Renal cortical epithelial cell (primary cell): ENCODE results near the gene GPR151. TPM values are rescaled to one million over a fixed set of nuclear protein-coding genes. Genes with fewer than 3 reads are reported as not detected.
"Not testable (repeated sequence)": the region's sequence is repeated elsewhere in the genome, so short reads cannot be mapped to it uniquely, and the experiment has no call there.

ENCODE experiments used
- DNase-seq: peaks from one replicate; pipeline ENCODE4 v3.0.0-alpha.2; 2011; ENCODE audit warnings: low read depth
- total RNA-seq: library from RNA; depleted of rRNA; stranded (reverse); fragments of >200 nt; gene quantifications from 2 replicates; pipeline ENCODE4 v1.2.3, GENCODE V29; 2014

Gene GPR151
- total RNA-seq = not detected in 2 replicates

DNA sequence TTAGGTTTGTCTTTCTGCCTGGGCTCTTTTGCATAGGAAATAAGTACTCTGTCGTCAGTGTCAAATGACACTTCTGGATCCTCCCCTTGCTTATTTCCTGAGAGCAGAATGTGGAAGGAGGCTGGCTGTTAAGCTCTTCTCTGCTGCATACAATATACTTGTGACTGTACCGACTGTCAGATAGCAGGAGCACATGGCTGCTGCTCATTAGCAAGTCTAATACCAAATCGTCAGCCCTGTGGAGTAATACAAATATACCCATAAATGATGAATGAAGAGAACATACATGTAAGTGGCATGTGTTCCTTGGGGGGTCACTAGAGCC lies at the start of gene GPR151:
Gene GPR151, minus strand, starts transcription at position 40 of the 325 bp plus-strand sequence. CDS start 77 bp downstream, outside the sequence.
- no peak for DNase-seq

DNA sequence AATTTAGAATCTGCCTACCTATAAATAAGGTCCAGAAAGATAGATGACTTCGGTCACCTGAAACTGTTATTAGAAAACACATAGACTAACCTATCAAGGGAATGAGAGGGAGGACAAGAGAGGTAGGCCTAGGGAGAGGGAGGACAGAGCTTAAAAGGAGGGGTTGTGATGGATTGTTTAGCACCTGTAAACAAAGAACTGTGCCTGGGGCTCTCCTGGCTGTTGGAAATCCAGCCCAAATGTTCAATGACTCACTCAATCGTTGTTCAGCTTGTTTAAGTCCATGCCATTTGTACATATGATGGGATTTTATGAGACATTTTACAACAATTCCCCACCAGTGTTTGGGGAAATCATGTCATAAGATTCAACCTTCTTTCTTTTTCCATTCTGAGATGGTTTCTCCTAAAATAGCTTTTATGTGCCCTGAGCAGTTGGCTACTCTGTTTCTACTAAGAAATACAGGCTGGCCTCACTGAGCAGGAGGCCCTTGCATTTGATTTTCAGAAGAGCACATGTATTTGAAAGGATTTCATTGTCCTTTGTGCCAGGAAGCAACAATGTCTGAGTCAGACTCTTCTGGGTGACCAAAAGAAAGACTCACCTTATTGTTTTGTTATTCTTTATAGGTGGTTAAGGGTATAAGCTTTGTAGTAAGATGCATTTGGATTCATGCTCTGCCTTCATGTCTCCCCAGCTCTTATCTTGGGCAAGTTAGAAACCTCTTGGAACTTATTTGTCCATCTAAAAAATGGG lies 48.2 kb upstream of the GPR151 start:
- DNase-seq = peak; percentile 70

DNA sequence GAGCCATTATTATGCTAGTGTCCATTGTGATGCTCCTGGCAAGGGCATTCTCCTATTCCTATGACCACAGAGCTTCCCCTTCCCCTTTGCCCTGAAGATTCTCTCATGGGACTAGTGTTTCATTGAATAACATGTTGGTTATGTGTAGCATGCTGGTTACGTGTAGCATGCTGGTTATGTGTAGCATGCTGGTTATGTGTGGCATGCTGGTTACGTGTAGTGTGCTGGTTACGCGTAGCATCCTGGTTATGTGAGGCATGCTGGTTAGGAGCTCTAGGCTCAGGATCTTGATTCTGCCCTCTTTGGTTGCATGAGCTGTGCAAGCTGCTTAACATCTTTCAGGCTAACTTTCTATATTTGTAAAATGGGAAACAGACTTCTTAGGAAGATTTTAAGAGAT lies 46.5 kb upstream of the GPR151 start:
- no peak for DNase-seq

DNA sequence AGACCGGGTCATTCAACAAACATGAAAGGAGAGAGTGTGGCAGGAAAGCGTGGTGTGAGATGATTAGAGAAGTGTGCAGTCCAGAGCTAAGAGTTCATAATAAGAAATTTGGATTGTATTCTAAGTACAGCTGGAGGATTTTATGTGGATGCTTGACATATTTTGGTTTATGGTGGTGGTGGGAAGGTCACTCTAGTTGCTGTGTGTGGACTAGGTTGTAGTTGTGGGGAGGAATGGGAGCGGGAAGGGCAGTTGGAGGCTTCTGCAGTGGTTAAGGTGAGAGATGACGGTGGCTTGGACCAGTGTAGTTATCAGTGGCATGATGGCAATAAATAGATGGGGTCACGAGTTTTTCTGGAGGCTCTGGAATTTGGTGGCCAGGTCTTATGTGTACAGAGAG lies 45.7 kb upstream of the GPR151 start:
- no peak for DNase-seq

DNA sequence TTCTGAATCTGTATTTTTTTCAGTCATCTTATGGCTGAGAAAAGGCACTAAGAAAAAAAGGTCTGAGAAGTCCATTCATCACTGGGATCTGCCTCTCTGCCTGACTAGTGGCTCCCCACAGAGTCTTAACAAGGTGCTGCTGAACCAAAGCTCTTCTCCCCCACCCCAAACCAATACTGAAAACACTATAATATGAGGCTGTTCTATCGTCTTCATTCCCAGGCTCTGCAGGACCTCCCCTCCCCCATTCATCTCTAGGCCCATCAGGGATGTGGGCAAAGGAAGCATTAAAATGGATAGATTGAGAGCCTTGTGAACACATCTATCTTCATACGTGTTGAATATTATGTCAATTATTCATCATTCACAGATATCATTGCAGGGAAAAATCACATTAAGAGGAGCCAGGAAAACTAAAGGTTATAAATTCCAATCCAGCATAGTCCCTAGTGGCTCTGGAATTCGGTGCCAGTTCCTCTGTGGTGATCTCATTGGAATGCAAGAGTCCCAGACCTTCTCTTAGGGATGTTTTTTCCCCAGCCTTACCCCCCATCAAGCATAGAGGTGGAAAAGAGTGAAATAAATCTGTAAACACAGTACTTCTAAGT lies 44.3 kb upstream of the GPR151 start:
- DNase-seq = peak; percentile 29

DNA sequence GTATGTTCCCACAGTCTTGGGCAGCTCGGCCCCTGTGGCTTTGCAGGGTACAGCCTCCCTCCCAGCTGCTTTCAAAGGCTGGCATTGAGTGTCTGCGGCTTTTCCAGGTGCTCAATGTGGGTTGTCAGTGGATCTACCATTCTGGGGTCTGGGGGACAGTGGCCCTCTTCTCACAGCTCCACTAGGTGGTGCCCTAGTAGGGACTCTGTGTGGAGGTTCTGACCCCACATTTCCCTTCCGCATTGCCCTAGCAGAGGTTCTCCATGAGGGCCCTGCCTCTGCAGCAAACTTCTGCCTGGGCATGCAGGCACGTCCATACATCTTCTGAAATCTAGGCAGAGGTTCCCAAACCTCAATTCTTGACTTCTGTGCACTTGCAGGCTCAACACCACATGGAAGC lies 40.9 kb upstream of the GPR151 start:
- not testable (repeated sequence) for DNase-seq

DNA sequence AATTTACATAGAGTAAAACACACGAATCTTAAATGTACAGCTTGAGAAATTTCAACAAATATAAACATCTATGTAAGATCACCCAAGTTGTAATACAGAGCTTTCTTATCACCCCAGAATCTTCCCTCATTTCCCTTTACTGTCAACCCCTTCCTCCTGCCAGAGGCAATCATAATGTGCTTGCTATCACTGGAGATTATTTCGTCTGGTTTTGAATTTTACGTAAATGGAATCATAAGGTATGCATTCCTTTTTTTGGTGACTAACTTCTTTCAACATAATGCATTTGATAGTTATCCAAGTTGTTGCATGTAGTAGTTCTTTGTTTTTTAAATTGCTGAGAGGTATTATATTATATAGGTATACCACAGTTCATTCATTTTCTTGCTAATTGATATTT lies 37.5 kb upstream of the GPR151 start:
- no peak for DNase-seq

DNA sequence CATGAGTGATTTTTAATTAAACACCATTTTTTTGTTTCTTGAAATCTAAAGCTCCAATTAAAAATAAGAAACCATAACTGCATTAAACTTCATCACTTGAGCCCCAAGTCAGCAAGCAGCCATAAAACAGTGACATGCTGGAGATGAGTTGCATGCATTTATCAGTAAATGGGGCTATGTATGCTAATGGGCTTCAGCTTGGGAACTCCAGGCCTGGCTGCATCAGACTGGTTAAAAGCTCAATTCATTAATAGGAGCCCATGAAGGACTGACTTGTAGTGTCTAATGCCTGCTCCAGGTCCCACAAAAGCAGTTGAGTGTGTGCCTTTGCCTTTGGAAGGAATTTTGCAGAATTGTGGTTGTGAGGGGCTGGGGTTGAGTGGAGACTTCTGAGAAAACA lies 33.6 kb upstream of the GPR151 start:
- DNase-seq = no peak

DNA sequence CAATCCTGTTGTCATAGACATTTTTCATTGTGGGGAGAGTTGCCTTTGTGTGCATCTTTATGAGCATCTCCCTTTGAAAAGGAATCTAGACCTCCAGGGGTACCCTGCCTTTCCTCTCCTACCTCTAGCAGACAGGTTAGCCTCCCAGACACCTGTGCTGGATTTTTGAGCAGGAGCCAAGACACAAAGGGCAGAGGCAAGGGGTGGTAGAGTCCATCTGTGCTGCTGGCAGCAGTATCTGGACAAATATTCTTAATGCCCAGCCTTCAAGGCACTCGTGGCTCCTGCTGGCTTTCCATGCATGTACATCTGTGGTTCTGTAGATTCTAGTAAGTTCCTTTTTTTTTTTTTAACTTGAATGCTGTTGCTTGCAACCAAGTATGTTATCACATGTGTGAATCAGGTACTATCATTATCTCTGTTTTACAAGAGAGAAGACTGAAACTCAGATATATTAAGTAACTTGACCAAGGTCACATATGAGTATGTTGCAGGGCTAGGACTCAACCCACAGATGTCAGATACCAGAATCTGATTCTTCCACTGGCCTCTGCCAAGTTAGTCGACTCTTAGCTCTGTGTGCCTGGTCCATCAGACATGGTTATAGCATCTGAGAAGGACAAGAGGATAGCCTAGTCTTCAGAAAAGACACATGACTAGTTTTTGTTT lies 32.9 kb upstream of the GPR151 start:
- DNase-seq = no peak

DNA sequence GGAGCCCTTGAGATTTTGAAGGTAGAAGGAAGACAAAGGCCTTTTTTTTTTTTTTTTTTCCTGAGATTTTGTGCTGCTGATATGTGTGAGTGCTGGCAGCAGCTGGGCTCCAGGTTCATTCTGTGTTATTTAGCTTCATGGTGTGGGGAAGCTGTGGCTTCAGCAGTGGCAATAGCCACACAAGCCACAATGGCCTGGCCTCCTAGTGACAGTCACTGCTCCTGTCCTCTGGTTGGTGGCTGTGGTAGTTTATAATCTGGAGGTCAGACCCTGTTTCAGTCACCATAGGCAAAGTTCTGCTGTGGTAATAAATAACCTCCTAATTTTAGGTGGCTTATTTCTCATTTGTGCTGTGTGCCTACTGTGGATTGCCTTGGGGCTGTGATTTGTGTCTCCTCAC lies 28.2 kb upstream of the GPR151 start:
- no peak for DNase-seq

DNA sequence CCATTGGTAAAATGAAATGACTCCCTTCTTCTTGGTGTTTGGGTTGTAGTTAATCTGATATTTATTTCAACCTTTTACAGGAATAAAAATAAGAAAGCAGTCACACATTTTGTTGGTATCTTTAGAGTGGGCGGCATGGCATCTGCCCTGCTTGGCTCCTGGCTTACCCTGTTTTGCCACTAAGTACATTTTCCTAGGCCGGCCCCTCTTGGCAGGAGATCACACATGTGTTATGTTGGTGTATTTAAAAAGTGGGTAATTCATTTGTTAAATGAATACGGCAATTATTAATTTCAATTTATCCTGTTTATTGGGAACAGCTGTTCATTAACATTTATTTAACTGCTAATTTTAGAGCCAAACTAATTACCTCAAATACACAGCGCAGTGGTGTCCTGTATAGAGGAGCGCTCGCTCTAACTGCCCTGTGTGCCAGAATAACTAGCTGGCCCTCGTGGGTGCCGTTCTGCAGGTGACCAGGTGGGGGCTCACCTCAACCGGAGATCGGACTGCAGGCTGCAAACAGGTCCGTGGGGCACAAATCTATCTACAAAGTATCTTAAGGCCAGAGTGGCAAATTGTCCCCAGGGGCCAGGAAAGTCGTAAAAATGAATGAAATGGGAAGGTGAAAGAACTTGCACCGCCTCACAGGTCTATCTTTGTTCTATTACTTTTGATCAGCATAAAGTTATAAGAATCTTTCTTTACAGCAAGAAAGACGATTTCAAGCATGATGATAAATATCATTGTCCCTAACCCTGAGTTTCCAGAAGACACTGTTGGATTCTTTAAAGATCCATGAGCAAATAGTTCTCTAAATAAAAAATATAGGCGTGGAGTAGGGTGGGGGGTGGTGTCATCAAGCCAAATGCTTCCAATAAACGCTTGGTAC lies 26.2 kb upstream of the GPR151 start:
- peak; percentile 55 for DNase-seq

DNA sequence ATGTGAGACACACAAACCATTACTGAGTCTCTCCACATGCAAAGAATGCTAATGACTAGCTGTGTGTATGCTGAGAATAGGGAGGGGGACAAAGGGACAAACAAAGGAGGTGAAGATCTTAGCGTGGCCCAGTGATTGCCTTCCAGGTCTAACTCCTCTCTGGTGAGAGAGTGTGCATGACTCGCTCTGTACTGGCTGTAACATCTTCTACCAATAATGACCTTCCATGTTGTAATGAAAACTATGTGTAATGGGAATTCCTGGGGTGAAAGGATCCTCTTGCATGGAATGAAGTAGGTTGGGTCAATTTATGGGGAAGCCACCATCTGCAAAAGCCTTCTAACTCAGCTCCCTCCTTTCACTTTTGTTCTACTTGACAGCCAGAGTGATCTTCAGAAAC lies 24.4 kb upstream of the GPR151 start:
- peak; percentile 28 for DNase-seq

DNA sequence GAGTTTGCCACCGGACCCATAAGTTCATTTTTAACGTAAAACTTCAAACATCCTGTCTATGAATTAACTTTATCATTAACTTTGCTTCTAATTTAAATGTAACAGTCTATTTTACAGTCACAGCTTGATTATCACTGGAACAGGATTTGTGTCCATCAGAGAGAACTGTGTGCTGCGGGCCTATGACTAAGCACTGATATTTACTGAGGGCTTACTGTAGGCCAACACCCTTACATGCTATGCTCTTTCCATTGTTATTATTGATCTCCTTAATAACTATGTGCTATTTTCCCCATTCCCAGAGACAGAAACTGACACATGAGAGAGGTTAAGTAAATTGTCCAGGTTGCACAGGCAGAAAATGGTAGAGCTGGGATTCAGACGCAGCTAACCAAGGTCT lies 24.0 kb upstream of the GPR151 start:
- no peak for DNase-seq

DNA sequence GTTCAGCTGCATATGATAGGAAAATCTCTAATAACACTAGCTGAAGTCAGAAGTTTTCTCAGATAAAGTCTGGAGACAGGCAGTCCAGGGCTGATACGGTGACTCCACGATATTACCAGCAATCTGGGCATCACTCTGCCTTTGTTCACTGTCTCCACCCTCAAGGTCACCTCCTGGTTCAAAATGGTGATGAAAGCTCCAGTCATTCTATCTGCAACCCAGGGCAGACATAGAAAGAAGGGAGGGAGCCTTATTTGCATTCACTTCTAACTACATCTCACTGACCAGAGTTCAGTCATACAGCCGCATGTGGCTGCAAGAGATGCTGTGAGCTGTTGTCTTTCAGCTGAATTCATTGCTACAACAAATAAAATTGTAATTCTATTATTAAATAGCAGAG lies 22.4 kb upstream of the GPR151 start:
- no peak for DNase-seq

DNA sequence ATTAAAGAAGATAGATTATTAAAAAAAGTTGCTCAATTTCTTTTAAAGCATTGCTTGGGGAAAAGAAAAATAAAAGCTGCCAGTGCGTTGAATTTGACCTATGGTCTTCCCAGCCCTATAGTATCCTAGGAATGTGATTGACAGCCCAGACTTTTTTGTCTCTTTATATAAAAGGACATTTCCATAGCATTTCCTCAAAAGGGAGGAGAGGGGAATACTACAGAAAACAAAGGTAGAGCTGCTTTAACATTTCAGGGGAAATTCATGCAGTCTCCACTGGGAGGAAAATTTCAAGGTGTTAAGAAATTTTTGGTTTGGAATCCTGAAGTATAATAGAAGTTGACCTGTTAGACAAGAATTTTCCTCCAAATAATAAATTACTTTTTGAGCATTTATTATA lies 17.9 kb upstream of the GPR151 start:
- DNase-seq = no peak

DNA sequence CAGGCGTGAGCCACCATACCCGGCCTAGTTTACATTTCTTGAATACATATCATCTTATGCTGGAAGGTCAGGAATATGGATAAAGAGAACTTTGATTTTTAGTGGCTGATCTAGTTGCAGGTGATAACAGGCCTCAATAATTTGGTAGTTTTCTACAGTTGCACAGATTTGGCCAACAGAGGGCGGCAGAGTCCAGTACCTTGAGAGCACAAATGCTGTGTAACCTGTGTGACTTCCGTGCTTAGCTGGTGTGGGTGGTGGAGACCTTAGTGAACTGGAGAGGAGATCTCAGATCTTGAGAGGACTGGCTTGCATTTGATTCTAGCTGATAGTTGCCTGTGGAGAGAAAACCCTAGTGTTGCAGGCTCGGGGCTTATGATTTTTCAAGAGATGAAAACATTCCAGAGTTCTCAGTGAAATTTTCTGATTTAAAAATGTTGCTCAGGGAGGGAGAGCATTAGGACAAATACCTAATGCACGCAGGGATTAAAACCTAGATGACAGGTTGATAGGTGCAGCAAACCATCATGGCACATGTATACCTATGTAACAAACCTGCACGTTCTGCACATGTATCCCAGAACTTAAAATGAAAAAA lies 17.4 kb upstream of the GPR151 start:
- peak; percentile 52 for DNase-seq

DNA sequence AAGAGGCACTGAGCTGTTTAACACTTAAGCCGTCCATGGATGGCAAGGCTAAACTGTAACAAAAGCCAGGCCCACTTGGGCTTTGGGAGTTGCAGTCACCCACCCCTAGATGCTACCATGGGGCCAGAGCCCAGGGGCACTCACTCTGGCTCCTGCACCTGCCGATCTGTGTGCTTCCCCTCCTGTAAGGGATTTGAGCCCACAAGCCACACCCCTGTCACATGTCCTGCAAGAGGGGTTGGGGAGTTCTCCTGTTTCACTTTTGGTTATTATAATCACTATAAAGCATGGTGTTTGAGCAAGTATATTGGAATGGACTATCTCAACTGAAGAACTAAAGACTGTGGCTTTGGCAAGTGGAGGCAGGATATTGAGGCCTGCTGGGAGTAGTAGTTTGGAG lies 14.0 kb upstream of the GPR151 start:
- no peak for DNase-seq

DNA sequence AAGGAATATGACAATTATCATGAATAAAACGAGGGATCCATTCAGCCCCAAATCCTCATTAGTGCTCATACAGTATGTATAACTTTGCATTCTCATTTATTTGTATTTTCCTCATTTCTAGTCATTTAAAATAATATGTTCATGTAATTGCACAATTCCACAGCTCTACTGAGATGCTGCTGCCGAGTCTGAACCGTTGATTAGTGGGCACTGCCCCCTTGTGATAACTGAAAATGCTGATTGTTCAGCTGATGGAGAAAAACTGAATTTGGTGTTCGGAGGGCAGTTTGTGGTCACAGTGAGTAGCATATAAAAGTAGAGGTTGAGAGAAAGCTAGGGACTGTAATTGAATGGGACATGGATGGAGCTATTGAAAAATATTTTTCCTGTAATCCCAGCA lies 12.2 kb upstream of the GPR151 start:
- no peak for DNase-seq

DNA sequence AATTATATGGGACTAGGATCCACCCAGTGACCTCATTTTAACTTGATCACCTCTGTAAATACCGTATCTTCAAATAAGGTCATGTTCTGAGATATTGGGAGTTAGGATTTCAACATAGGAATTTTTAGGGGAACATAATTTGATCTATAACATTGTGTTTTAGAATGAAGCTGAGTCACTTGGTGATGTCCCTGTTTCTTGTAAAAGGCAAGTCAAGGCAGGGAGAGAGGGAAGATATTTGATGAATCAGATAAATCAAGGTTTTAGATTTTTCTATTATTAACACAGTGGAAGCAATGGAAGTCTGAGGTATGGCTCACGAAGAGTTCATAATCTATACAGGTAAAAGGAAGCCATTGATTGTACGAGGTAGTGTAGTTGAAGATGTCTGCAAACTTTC lies 11.8 kb upstream of the GPR151 start:
- DNase-seq = no peak

DNA sequence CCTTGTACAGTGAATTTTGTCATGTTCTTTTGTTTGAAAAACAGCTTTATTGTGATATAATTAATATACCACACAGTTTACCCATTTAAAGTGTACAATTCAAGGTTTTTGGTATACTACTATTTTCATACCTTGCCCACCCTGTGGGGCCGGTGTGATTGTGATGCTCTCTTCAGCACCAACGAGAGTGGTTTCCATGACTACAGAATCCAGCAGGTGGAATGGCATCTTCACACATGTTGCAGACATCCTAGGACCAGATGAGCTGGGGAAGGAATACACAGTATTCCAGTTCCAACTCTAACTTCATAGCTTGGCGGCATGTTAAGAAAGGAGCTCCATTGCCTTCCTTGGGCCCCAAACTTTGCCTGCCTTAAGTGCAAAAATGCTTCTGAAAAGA lies 7.7 kb upstream of the GPR151 start:
- DNase-seq = no peak

DNA sequence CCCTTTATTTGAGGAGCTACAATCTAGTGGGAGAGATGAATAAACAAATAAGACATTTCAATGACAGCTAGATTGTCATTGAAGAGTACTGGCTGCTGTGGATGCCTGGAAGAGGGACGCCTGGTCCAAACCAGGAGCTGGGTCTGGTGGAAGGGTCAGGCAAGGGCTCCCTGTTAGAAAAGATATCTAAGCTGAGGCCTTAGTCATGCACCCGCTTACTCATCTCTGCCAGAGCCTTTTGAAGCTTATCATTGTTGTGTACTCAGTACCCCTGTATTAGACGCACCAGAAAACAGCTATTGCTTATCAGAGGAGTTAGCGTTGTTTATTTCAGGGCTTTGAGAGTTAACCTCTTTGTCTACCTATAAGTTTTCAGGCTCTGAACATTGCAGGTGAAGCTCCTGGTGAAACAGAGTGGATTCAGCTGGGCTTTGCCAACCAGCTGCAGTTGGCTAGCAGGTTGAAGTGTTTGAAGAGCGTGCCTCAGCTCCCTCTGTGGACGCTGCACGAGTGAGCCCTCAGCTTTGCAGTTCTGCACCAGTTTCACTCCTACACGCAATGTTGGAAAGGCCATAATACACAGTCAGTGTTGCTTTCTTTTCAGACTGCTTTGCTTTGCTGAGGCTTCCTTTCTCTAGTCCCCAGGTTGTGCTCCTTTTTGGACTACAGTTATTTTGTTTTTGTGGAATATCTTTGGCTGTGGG lies 5.6 kb upstream of the GPR151 start:
- no peak for DNase-seq
